SU-DHL-6 (cell line): ENCODE measurements around the gene ATP11A.
A peak's percentile ranks its signal among the peaks of the same experiment; 100 is the strongest.

Experiments
- H2AFZ ChIP-seq: fragments of 200-600 bp; sonication (generic); 2 replicates; pipeline ENCODE4 v1.6.1; 2014; ENCODE audit warnings: low read depth, mild to moderate bottlenecking, moderate library complexity, mixed read lengths, antibody characterized with exemption, low read length; ENCODE audit not compliant: severe bottlenecking
- H3F3A ChIP-seq: fragments of 200-600 bp; shearing (Covaris generic); 2 replicates; pipeline ENCODE4 v1.6.0; 2016; ENCODE audit warnings: antibody characterized with exemption, mild to moderate bottlenecking; ENCODE audit not compliant: insufficient read depth
- H3K27ac ChIP-seq: fragments of 200-600 bp; sonication (generic); 2 replicates; pipeline ENCODE4 v1.5.1; 2016; ENCODE audit warnings: low read depth, mild to moderate bottlenecking, low read length, moderate library complexity, mixed read lengths
- H3K27me3 ChIP-seq: fragments of 200-600 bp; sonication (generic), shearing (Covaris generic); 2 replicates; pipeline ENCODE4 v1.6.0; 2014; ENCODE audit warnings: mild to moderate bottlenecking, low read length
- H3K36me3 ChIP-seq: fragments of 200-600 bp; sonication (generic); 2 replicates; pipeline ENCODE4 v1.6.1; 2014; ENCODE audit warnings: mild to moderate bottlenecking, low read length, mixed read lengths
- H3K4me2 ChIP-seq: fragments of 300-600, 200-600 bp; shearing (Covaris generic), sonication (generic); 2 replicates; pipeline ENCODE4 v1.6.0; 2014; ENCODE audit warnings: low read length, low read depth, mild to moderate bottlenecking; ENCODE audit not compliant: poor library complexity, severe bottlenecking
- H3K4me3 ChIP-seq: fragments of 200-600 bp; sonication (generic); 2 replicates; pipeline ENCODE4 v1.5.1; 2014; ENCODE audit warnings: antibody characterized with exemption, low read length, mild to moderate bottlenecking, mixed read lengths; ENCODE audit not compliant: insufficient read depth, poor library complexity, severe bottlenecking
- H3K79me2 ChIP-seq: fragments of 200-600 bp; sonication (generic); 2 replicates; pipeline ENCODE4 v1.6.1; 2014; ENCODE audit warnings: mild to moderate bottlenecking, low read length, moderate library complexity; ENCODE audit not compliant: insufficient read depth
- H3K9ac ChIP-seq: fragments of 200-600 bp; sonication (generic); 2 replicates; pipeline ENCODE4 v1.7.0; 2014; ENCODE audit warnings: mild to moderate bottlenecking, low read length
- H3K9me2 ChIP-seq: fragments of 200-600 bp; sonication (generic); replicated peaks from 2 replicates; pipeline ENCODE4 v1.6.1; 2014; ENCODE audit warnings: low read length; ENCODE audit not compliant: insufficient read depth
- H3K9me3 ChIP-seq: fragments of 200-600 bp; sonication (generic); 2 replicates; pipeline ENCODE4 v1.6.1; 2014; ENCODE audit warnings: low read length, mixed read lengths; ENCODE audit not compliant: insufficient read depth
- H4K20me1 ChIP-seq: fragments of 200-600 bp; sonication (generic); 2 replicates; pipeline ENCODE4 v1.6.1; 2014; ENCODE audit warnings: low read depth, mild to moderate bottlenecking, antibody characterized with exemption, low read length, moderate library complexity, mixed read lengths
- EZH2phosphoT487 ChIP-seq: fragments of 200-600 bp; sonication (generic), shearing (Covaris generic); conservative IDR thresholded peaks from 2 replicates; pipeline ENCODE4 v1.6.1; 2018; ENCODE audit warnings: mild to moderate bottlenecking, antibody characterized with exemption, low read length, moderate library complexity, mixed read lengths
- TF ChIP-seq, protein P1 (sequence below): fragments of 200-600 bp; sonication (generic); IDR thresholded peaks from one replicate; pipeline ENCODE4 v1.5.1; 2017; ENCODE audit warnings: antibody characterized with exemption, mild to moderate bottlenecking, low read length, moderate library complexity; ENCODE audit not compliant: insufficient read depth, poor library complexity, severe bottlenecking

The ATP11A gene

DNA sequence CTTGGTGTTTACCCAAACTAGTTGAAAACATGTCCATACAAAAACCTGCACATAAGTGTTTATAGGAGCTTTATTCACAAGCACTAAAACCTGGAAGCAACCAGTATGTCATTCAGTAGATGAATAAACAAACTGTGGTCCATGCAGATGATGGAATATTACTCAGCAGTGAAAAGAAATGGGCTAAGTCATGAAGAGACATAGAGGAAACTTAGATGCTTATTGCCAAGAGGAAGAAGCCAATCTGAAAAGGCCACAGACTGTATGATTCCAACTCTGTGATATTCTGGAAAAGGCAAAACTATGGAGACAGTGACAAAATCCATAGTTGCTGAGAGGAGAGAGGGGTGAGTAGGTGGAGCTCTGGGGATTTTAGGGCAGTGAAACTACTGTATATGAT lies 240.4 kb downstream of the ATP11A start:
- Histone ChIP-seq H3K4me2 (no peak overlapping the region), H3K79me2 (no peaks in the 10 kb centered on the region), H3K27ac (no peak overlapping the region), H3K9me2 (no peaks in the 10 kb centered on the region), H3K36me3 (no peaks in the 10 kb centered on the region), H3K9me3 (no peaks in the 10 kb centered on the region), H3K27me3 (no peaks in the 10 kb centered on the region), H4K20me1 (no peaks in the 10 kb centered on the region), H2AFZ (no peak overlapping the region), H3K4me3 (no peak overlapping the region), H3F3A (no peaks in the 10 kb centered on the region), H3K9ac (no peak overlapping the region)
- TF ChIP-seq, protein P1, sequence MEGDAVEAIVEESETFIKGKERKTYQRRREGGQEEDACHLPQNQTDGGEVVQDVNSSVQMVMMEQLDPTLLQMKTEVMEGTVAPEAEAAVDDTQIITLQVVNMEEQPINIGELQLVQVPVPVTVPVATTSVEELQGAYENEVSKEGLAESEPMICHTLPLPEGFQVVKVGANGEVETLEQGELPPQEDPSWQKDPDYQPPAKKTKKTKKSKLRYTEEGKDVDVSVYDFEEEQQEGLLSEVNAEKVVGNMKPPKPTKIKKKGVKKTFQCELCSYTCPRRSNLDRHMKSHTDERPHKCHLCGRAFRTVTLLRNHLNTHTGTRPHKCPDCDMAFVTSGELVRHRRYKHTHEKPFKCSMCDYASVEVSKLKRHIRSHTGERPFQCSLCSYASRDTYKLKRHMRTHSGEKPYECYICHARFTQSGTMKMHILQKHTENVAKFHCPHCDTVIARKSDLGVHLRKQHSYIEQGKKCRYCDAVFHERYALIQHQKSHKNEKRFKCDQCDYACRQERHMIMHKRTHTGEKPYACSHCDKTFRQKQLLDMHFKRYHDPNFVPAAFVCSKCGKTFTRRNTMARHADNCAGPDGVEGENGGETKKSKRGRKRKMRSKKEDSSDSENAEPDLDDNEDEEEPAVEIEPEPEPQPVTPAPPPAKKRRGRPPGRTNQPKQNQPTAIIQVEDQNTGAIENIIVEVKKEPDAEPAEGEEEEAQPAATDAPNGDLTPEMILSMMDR, result no peak
- no peak for TF ChIP-seq EZH2phosphoT487

DNA sequence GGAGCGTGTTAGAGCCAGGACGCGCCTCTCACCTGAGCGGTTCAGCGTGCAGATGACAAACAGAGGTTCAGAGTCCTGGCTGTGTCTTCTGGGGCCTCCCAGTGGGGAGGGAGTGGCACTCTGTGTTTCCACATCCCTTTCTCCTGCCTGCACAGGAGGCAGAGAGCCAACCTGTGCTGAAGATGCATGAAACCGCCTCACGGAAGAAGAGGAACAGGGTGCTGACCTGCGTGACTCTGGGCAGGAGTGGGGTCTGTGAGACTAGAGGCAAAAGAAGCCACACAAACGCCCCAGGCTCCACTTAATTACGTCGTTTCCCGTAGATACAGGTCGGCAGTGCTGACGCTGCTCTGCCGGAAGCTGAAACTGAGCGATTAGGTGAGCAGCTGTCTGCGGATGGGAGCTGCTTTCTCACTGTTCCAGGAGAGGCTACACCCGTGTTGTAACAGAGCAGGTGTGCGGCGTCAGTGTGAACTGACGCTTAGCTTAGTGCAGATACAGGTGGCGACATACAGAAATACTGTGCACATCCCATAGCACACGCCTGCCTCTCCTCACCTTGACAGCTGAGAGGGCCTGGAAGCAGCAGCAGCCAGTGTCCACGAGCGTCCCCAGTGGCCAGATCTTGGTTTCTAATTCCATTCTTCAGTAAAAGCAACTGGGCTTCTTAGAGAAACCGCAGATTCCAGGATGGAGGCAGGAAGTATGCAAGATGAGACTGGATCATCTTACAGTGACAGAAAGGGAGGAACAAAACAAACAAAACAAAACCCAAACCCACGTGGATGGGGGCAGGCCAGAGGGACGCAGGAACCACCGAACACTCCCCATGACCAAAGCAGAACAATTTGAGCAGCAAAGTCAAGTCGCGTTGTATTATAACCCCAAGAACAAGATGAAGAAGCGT lies 241.4 kb downstream of the ATP11A start:
- Histone ChIP-seq H3K9me3 (no peaks in the 10 kb centered on the region), H3K9ac (no peak overlapping the region), H3K27ac (no peak overlapping the region), H3K9me2 (no peaks in the 10 kb centered on the region), H3K4me2 (no peak overlapping the region), H3K36me3 (no peaks in the 10 kb centered on the region), H3K79me2 (no peaks in the 10 kb centered on the region), H4K20me1 (no peaks in the 10 kb centered on the region), H3K4me3 (no peak overlapping the region), H2AFZ (no peak overlapping the region), H3K27me3 (no peaks in the 10 kb centered on the region), H3F3A (no peaks in the 10 kb centered on the region)
- TF ChIP-seq, protein P1, result peak; percentile 21
- TF ChIP-seq EZH2phosphoT487, result no peak

DNA sequence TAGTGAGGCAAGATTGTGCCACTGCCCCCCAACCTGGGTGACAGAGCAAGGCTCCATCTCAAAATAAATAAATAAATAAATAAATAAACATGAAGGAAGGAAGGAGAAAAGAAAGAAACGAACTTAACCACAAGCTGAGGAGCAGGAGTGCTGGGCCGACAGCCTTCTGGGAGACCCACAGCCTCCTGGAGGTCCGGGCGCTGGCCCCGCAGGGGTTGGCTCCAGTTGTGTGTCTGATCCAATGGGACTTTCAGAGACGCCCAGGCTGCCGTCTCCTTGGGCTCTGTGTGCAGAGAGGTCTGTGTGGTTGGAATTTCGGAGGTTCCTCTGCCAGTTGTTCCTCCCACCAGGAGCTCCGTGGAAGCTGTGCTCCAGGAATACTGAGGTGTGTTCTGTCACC lies 243.1 kb downstream of the ATP11A start:
- Histone ChIP-seq H3K9me3 (no peaks in the 10 kb centered on the region), H3K9me2 (no peaks in the 10 kb centered on the region), H2AFZ (no peak overlapping the region), H3K27me3 (no peaks in the 10 kb centered on the region), H3K9ac (no peak overlapping the region), H3F3A (no peaks in the 10 kb centered on the region), H3K27ac (no peak overlapping the region), H4K20me1 (no peaks in the 10 kb centered on the region), H3K4me3 (no peak overlapping the region), H3K4me2 (no peak overlapping the region), H3K36me3 (no peaks in the 10 kb centered on the region), H3K79me2 (no peaks in the 10 kb centered on the region)
- no peak for TF ChIP-seq EZH2phosphoT487
- TF ChIP-seq, protein P1, result no peak
